Activated T-helper 1 cell treated with anti-CD3 and anti-CD28 coated beads, Interleukin-12 subunit alpha, Interleukin-12 subunit beta, Interleukin-2, Interleukin-4 antibody, amounts not matched to agents 30 ng/mL and 10 ng/mL and 1 ng/mL, durations not matched to agents 14 hours and 24 hours and 36 hours (primary cell): ENCODE results near the gene FABP7. TPM values are rescaled to one million over a fixed set of nuclear protein-coding genes. Genes with fewer than 3 reads are reported as not detected.

Experiments
- DNase-seq: peaks from one replicate; pipeline ENCODE4 v3.0.0; 2021; ENCODE audit warnings: low spot score
- H3K27ac Mint-ChIP-seq: one replicate; pipeline ENCODE4 v1.8.0; 2021; ENCODE audit warnings: mild to moderate bottlenecking, mixed read lengths
- H3K27me3 Mint-ChIP-seq: one replicate; pipeline ENCODE4 v1.8.0; 2022; ENCODE audit warnings: mild to moderate bottlenecking, moderate library complexity, mixed read lengths; ENCODE audit not compliant: insufficient read depth
- H3K36me3 Mint-ChIP-seq: one replicate; pipeline ENCODE4 v1.8.0; 2021; ENCODE audit warnings: low read depth, mixed read lengths
- H3K4me1 Mint-ChIP-seq: one replicate; pipeline ENCODE4 v1.8.0; 2021; ENCODE audit warnings: low read depth, mixed read lengths
- H3K4me3 Mint-ChIP-seq: one replicate; pipeline ENCODE4 v1.8.0; 2021; ENCODE audit warnings: mild to moderate bottlenecking, moderate library complexity, mixed read lengths
- H3K9me3 Mint-ChIP-seq: one replicate; pipeline ENCODE4 v1.8.0; 2021; ENCODE audit warnings: mixed read lengths
- intact Hi-C: fragments of 100-400 bp; cut with micrococcal nuclease; formaldehyde crosslinking; loops from one replicate; pipeline ENCODE4 v1.15.1; 2024
- total RNA-seq: library from RNA; stranded (reverse); gene quantifications from 2 replicates; pipeline ENCODE4 v1.2.3, GENCODE V29; 2022

Gene FABP7
- total RNA-seq, 1 donor from 2014 or later: not detected

DNA sequence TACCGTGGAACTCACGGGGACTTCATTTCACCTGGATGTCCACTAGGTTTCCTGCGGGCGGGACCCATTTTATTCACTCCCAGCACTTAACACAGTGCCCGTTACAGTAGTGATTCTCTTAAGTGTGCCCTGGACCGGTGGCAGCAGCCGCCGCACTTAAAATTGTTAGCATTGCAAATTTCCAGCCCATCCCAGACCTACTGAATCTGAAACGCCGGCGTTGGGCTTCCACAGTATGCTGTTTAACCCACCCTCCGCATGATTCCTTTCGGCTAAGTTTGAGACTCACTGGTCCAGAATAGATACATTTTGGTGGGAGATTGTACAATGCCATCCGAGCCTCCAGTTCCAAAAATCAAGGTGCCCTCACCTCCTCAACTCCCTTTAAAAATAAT is 10.5 kb downstream of the FABP7 start:
- Mint-ChIP-seq H3K27ac (peak overlapping the region; percentile 71), H3K9me3 (no peaks in the 10 kb centered on the region), H3K4me3 (peak overlapping the region; percentile 91), H3K4me1 (peaks cover 23% of the 10 kb centered on the region), H3K36me3 (no peaks in the 10 kb centered on the region), H3K27me3 (peaks cover 60% of the 10 kb centered on the region)
- DNase-seq: no peak
- intact Hi-C loops: no loop called here

DNA sequence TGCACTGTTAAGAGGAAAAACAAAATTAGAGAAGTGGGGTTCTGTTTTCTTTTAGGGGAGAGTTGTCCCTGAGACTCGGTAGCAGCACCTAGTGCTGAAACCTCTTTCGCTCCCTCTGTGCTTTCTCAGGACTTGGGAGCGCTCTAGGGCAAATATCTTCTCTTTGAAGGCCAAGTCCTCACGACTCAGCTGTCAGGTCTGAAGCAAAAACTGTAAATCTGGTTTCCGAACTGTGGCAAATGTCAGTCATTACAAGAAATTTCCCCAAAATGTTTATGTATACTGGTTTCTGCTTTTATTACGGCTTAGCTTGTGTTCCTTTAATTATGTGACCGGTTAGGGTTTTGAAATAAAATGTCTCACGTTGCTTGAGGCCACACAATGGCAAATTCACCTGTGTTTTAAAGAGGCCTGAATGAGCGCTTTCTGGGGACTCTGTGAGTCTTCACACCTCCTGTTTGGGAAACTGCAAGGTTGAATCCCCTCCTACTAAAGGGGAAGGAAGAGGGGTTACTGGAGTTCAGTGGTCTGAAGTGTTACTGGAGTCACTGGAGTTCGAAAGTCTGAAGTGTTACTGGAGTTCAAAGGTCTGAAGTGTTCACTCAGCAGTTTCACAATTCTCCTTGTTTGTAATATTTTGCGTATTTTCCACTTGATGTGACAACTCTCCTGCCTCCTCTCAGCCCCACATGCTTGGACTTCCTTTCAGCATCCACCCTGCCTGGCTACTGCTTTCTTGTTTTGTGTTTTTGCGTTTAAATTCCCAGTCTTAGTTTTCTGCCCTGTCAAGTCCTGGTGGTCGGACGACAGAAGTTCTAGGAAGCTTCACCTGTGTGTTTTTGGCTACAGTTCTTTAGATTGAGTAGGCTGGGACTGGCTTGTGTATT is 11.2 kb downstream of the FABP7 start:
- Mint-ChIP-seq H3K4me1 (peaks cover 23% of the 10 kb centered on the region), H3K27ac (no peak overlapping the region), H3K4me3 (peak overlapping the region; percentile 91), H3K36me3 (no peaks in the 10 kb centered on the region), H3K27me3 (peaks cover 57% of the 10 kb centered on the region), H3K9me3 (no peaks in the 10 kb centered on the region)
- no peak for DNase-seq
- intact Hi-C loops: no loop called here

DNA sequence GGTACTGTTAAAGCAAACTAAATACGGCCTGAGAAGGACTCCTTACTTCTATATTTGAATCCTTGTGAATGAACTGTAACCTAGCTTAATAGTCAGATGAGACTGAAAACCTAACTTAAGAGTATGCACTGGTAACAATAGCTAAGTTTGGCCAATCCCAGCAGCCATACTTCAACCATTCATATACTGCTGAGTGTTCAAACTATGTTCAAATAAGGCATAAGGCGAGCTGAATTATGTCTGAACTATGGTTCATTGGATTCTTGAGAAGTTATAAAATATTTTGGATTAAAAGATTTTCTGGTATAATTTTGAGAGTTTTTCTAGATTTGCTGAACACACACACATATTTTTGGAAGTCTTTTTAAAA is 11.8 kb downstream of the FABP7 start:
- intact Hi-C loops: no loop called here
- no peak overlapping the region for H3K27ac Mint-ChIP-seq

DNA sequence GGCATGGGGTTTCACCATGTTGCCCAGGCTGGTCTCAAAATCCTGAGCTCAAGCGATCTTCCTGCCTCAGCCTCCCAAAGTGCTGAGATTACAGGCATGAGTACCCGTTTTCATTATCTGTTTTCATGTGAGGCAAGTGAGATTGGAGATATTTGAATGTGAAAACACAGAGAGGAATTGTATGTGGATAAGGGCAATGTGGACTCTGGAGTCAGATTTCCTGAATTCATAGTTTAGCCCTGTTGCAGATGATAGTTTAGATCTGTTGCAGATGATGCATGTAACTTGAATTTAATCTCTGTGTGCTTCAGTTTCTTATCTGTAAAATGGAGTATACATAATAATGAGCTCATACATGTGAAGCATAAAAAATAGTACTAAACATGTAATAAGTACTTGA is 13.2 kb downstream of the FABP7 start:
- Mint-ChIP-seq H3K4me1 (peaks cover 25% of the 10 kb centered on the region), H3K36me3 (no peaks in the 10 kb centered on the region), H3K27me3 (peaks cover 43% of the 10 kb centered on the region), H3K4me3 (no peak overlapping the region), H3K27ac (no peak overlapping the region), H3K9me3 (no peaks in the 10 kb centered on the region)
- intact Hi-C loops: no loop called here
- DNase-seq: no peak

More for the DNA sequence above, 11.8 kb downstream of the FABP7 start:
- H3K27me3 Mint-ChIP-seq: peaks cover 54% of the 10 kb centered on the region
- no peaks in the 10 kb centered on the region for H3K36me3 Mint-ChIP-seq
- peak overlapping the region; percentile 37 for H3K4me3 Mint-ChIP-seq
- DNase-seq: no peak
- peaks cover 23% of the 10 kb centered on the region for H3K4me1 Mint-ChIP-seq
- H3K9me3 Mint-ChIP-seq: no peaks in the 10 kb centered on the region

DNA sequence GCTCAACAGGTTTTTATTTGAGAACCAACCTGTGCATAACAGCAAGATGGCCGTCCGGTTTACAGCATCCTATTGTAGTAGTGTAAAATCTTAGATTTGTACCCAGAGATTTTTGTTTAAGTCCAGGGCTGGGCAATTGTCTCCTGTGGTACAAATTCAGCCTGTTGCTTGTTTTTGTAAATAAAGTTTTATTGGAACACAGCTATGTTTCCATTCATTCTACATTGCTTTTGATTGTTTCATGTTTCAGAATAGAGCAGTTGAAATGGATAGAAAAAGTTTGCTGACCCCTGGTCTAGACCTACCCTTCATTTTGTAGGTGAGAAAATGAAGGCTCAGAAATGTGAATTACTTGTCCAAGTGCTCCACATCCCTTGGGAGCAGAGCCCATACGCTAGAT is 18.0 kb downstream of the FABP7 start:
- Mint-ChIP-seq H3K4me1 (peaks cover 7% of the 10 kb centered on the region), H3K27ac (no peak overlapping the region), H3K4me3 (no peak overlapping the region), H3K27me3 (peaks cover 10% of the 10 kb centered on the region), H3K9me3 (no peaks in the 10 kb centered on the region), H3K36me3 (peaks cover 2% of the 10 kb centered on the region)
- intact Hi-C loops: no loop called here
- DNase-seq: no peak

DNA sequence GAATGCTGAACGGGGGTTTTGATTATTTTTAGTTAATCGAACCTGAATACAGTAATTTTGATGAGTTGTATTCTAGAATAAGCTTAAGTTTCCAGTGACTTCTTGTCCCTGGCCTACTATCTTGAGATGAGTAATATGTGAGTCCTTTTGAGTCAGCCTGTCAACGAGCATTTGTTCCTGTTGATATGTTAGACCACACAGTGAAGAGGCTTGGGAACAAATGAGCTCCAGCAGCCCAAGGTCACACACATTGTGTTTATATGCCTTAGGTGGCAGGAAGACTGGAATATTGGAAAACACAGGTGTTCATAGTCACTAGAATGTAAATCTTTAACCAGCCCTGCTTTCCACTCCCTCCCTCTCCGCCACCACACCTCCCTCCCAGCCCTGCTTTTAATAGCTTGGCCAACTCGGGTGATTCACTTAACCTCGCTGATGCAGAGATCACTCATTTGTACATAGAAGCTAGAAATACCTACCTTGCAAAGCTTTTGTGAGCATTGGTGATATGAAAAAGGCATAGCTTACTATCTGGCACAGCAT is 18.7 kb downstream of the FABP7 start:
- Mint-ChIP-seq H3K9me3 (no peaks in the 10 kb centered on the region), H3K4me1 (peaks cover 7% of the 10 kb centered on the region), H3K36me3 (peaks cover 2% of the 10 kb centered on the region), H3K4me3 (no peak overlapping the region), H3K27me3 (peaks cover 4% of the 10 kb centered on the region), H3K27ac (peak overlapping the region; percentile 67)
- intact Hi-C loops: loop anchor here (1.0 to 2.0 kb wide), 3 partner anchors 9 to 47 kb away; partner anchors contain the start of gene SMPDL3A
- DNase-seq: no peak

DNA sequence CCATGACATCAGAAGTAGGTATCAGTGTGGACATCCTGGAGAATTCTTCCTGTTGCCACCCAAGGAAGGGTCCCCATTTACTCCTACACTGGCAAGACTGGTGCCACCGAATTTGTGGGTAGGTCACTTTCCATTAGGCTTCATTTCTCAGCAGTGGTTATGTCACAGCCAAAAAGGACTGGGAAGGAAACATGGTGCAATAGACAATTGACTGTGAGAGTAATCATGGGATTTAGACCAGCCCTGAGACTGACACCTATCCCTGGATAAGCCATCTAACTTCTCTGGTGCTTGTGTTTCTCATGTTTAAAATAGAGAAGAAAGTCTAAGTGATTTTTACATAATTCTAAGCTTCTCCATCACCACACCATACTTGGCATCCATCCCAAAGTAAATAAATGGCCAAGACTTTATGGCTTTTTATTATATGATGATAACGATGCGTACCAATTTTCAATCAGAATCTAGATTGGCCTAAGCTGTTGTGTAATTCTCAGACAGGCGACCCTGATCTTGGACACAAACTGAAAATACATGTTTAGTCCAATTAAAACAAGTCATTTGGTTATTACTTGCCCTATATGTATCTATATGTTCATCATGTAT is 19.7 kb downstream of the FABP7 start:
- Mint-ChIP-seq H3K36me3 (peaks cover 2% of the 10 kb centered on the region), H3K27me3 (peaks cover 1% of the 10 kb centered on the region), H3K9me3 (no peaks in the 10 kb centered on the region), H3K4me3 (no peak overlapping the region), H3K27ac (no peak overlapping the region), H3K4me1 (peaks cover 7% of the 10 kb centered on the region)
- no peak for DNase-seq
- intact Hi-C loops: loop anchor here (2.0 kb wide), 2 partner anchors 40 to 48 kb away; no protein-coding TSS in a partner anchor

DNA sequence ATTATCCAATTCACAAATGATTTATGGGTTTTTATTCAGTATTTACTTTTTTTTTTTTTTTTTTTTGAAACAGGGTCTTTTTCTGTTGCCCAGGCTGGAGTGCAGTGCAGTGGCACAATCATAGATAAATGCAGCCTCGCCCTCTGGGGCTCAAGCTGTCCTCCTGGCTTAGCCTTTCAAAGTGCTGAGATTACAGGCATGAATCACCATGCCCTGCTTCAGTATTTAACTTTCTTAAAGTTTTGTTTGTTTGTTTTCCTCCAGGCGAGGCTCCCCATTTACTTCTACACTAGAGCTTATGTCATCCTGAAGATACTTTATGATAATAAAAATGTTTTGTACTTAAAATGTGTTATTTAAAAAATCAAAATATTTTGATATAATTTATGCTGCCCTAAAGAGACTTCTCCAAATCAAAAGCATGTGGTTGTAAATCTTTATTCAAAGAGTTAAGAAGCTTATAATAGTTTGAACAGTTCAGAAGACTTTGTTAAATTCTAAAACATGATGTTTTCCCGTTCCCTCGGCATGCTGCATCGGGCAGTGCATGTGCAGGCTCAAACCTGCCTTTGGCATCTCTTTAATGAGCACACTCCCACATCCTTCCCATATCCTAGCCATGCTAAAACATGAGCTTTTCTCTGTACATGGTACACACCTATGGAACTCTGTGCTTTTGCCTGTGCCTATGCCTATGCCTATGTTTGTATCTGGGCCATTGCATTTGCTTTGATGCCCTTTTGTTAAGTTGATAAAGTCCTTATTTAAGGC is 20.6 kb downstream of the FABP7 start:
- Mint-ChIP-seq H3K27ac (no peak overlapping the region), H3K4me3 (no peak overlapping the region), H3K4me1 (peaks cover 7% of the 10 kb centered on the region), H3K27me3 (peaks cover 1% of the 10 kb centered on the region), H3K9me3 (no peaks in the 10 kb centered on the region), H3K36me3 (peaks cover 2% of the 10 kb centered on the region)
- intact Hi-C loops: loop anchor here (2.0 kb wide), 2 partner anchors 39 to 49 kb away; no protein-coding TSS in a partner anchor
- no peak for DNase-seq

DNA sequence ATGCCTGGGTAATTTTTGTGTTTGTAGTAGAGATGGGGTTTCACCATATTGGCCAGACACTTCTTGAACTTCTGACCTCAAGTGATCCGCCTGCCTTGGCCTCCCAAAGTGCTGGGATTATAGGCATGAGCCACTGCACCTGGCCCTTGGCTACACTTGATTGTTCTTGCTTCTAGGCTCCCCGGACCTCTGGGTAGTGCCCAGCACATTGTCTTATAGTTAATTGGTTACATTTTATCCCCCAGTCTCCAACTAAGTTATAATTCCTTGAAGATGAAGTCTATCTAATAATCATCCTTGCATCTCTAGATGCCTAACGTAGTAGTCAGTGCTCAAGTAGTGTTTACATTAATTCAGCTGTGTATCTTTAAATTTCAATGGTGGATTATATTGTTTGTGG is 21.4 kb downstream of the FABP7 start:
- H3K27me3 Mint-ChIP-seq: peaks cover 1% of the 10 kb centered on the region
- peaks cover 2% of the 10 kb centered on the region for H3K36me3 Mint-ChIP-seq
- no peaks in the 10 kb centered on the region for H3K9me3 Mint-ChIP-seq
- no peak overlapping the region for H3K4me3 Mint-ChIP-seq
- peaks cover 7% of the 10 kb centered on the region for H3K4me1 Mint-ChIP-seq
- H3K27ac Mint-ChIP-seq: no peak overlapping the region
- intact Hi-C loops: no loop called here
- no peak for DNase-seq

DNA sequence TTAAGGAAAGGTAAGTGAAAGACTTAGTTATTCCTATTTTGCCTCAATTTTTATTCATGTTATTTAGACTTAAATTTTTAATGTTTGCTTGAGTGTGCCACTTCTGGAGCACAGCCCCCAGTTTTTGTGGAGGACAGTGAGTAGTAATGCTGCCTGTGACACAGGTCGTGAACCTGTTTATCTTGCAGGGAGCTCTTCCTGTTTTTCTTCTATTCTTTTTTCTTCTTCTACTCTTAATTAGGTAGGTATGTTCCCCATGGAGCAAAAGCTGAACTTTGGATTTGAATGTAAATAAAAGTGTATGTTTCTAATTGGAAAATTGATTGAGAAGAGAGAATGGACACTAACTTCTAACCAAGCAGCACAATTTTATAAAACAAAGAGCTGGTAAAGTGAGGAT is 21.9 kb downstream of the FABP7 start:
- no peak for DNase-seq
- intact Hi-C loops: no loop called here
- H3K4me3 Mint-ChIP-seq: no peak overlapping the region
- H3K4me1 Mint-ChIP-seq: peaks cover 7% of the 10 kb centered on the region
- H3K27me3 Mint-ChIP-seq: peaks cover 1% of the 10 kb centered on the region
- peaks cover 2% of the 10 kb centered on the region for H3K36me3 Mint-ChIP-seq
- no peak overlapping the region for H3K27ac Mint-ChIP-seq
- no peaks in the 10 kb centered on the region for H3K9me3 Mint-ChIP-seq

DNA sequence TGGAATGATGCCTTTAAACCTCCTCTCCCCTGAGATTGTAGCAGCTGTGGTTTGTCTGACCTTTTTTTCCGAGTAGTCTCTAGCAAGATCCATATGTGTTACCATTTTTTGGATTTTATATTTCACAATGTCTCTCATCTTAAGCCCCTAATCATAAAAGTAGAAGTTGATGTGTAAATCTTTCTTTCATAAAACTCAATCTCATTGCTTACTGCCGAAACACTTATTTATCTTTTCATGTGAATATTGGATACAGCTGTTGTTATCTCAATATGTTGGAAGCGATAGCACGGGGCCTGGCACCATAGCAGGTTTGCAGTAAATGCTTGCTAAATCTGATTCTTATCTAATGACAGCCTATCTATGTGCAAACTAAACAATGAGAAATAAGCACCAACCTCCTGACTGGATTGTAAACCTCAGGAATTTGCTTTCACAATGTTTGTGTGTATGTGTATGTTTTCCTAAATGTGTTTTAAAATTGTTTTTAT is 23.7 kb downstream of the FABP7 start:
- intact Hi-C loops: no loop called here
- H3K4me1 Mint-ChIP-seq: peaks cover 1% of the 10 kb centered on the region
- H3K27ac Mint-ChIP-seq: no peak overlapping the region
- no peaks in the 10 kb centered on the region for H3K9me3 Mint-ChIP-seq
- DNase-seq: no peak
- no peaks in the 10 kb centered on the region for H3K36me3 Mint-ChIP-seq
- peaks cover 1% of the 10 kb centered on the region for H3K27me3 Mint-ChIP-seq
- no peak overlapping the region for H3K4me3 Mint-ChIP-seq

DNA sequence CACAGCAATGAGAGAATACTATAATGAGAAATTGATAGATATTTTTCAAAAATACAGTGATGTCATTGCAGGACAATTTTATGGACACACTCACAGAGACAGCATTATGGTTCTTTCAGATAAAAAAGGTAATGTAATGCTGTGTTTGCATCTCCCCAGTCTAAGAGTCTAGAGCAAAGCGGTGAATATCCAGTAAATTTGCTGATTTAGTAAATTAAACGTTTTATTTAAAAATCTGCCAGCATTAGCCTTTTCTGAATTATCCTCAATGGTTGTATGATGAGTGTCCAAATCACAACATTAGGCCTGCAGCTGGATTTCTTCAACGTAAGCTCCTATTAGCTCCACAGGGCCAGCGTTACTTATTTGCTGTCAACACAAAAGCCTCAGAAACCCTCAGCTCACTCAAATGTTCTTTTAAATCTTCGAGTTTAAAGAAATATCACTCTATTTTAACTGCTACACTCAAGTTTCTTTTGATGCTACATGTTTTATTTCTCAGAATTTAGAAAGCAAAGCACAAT is 25.5 kb downstream of the FABP7 start:
- intact Hi-C loops: no loop called here
- DNase-seq: no peak
- Mint-ChIP-seq H3K27ac (no peak overlapping the region), H3K27me3 (peaks cover 1% of the 10 kb centered on the region), H3K9me3 (no peaks in the 10 kb centered on the region), H3K36me3 (no peaks in the 10 kb centered on the region), H3K4me1 (no peaks in the 10 kb centered on the region), H3K4me3 (no peak overlapping the region)
